ENCODE measurements around the gene MAGT1.

GRCh38 chrX:77776659-77777058 is 118.6 kb downstream of the MAGT1 start:
- TF ChIP-seq CTCF (IDR thresholded peaks at IDR 0.05; ENCODE audit: insufficient read depth, low read length, poor library complexity, severe bottlenecking) (no peak), EZH2phosphoT487 (conservative IDR thresholded peaks at IDR 0.05; ENCODE audit: low read length) (no peak)
